Panc1 (cell line): Measurements from ENCODE around the gene PSME1. TPM values are rescaled to one million over a fixed set of nuclear protein-coding genes. Genes with fewer than 3 reads are reported as not detected.

Source experiments
- ATAC-seq: fragments of 200-7000 bp; cut with Tn5 transposase; 2 replicates; pipeline ENCODE4 v1.9.1; 2020; ENCODE audit warnings: mild to moderate bottlenecking, moderate library complexity
- BruUV-seq: library from RNA; stranded (reverse); fragments of 400-500 nt; replicated peaks from 2 replicates; lab custom pipeline; 2021; lab: Mats Ljungman, UMichigan
- CTCF ChIA-PET: fragments of 300-600 bp; sonication (Branson Sonifier 250); formaldehyde crosslinking; loops from one replicate; lab custom pipeline; 2022; ENCODE audit warnings: antibody characterized with exemption; lab: Charles Lee
- POLR2A ChIA-PET: fragments of 300-600 bp; sonication (Branson Sonifier 250); formaldehyde crosslinking; loops from one replicate; lab custom pipeline; 2022; ENCODE audit warnings: antibody characterized with exemption; lab: Charles Lee
- DNase-seq: peaks from one replicate; pipeline ENCODE4 v3.0.0-alpha.2; 2010; ENCODE audit warnings: low read depth, low spot score
- H3K27ac ChIP-seq: 2 replicates; pipeline ENCODE4 v1.5.1; 2011; ENCODE audit warnings: mild to moderate bottlenecking, low read length, inconsistent platforms
- H3K27me3 ChIP-seq: fragments of 200-500 bp; sonication (Bioruptor generic); 2 replicates; pipeline ENCODE4 v1.6.0; 2014; ENCODE audit warnings: low read length, inconsistent platforms; ENCODE audit not compliant: control insufficient read depth, insufficient read depth
- H3K36me3 ChIP-seq: fragments of 200-500 bp; sonication (Bioruptor generic); 2 replicates; pipeline ENCODE4 v1.5.1; 2014; ENCODE audit warnings: inconsistent platforms, mild to moderate bottlenecking, low read length, moderate library complexity; ENCODE audit not compliant: control insufficient read depth, insufficient read depth
- H3K4me1 ChIP-seq: 2 replicates; pipeline ENCODE4 v1.5.1; 2011; ENCODE audit warnings: inconsistent platforms, mild to moderate bottlenecking, low read length, moderate library complexity; ENCODE audit not compliant: control insufficient read depth, insufficient read depth
- H3K4me3 ChIP-seq, 2 experiments: 2 replicates each; pipeline ENCODE4 v1.5.1; 2011 to 2012; ENCODE audit warnings: low read depth in 2 of 2, low read length in 2 of 2, mild to moderate bottlenecking in 2 of 2, inconsistent platforms in 1 of 2, moderate library complexity in 1 of 2
- H3K9me3 ChIP-seq: fragments of 200-500 bp; sonication (Bioruptor generic); 2 replicates; pipeline ENCODE4 v1.5.1; 2014; ENCODE audit warnings: low read depth, mild to moderate bottlenecking, inconsistent platforms, low read length, moderate library complexity; ENCODE audit not compliant: control insufficient read depth, insufficient read depth
- POLR2AphosphoS5 ChIP-seq: IDR thresholded peaks from 2 replicates; pipeline ENCODE4 v1.6.1; 2012; ENCODE audit warnings: mild to moderate bottlenecking, low read depth, low read length, moderate library complexity
- SIN3A ChIP-seq: IDR thresholded peaks from 2 replicates; pipeline ENCODE4 v1.6.1; 2012; ENCODE audit warnings: low read depth, mild to moderate bottlenecking, low read length, moderate library complexity, borderline replicate concordance; ENCODE audit not compliant: insufficient read depth
- TCF7L2 ChIP-seq: IDR thresholded peaks from 2 replicates; pipeline ENCODE4 v1.6.1; 2011; ENCODE audit warnings: mild to moderate bottlenecking, low read depth, low read length, inconsistent platforms
- in situ Hi-C: cut with HindIII; loops from 2 replicates; pipeline ENCODE4 v1.10.0; 2016; ENCODE audit warnings: low sequenced_read_pairs, low pct_unique_long_range_greater_than_20kb
- intact Hi-C: fragments of 100-400 bp; cut with micrococcal nuclease; formaldehyde crosslinking; loops from one replicate; pipeline ENCODE4 v1.10.0; 2022; ENCODE audit not compliant: unreplicated experiment
- total RNA-seq: library from RNA; stranded (reverse); gene quantifications from one replicate; pipeline ENCODE4 v1.2.1, GENCODE V29; 2021; ENCODE audit not compliant: unreplicated experiment
- TF ChIP-seq, protein P1 (sequence below): fragments of 450-650 bp; IDR thresholded peaks from 2 replicates; pipeline ENCODE4 v1.5.1; 2017; ENCODE audit warnings: mild to moderate bottlenecking
- TF ChIP-seq, protein P2 (sequence below), 2 experiments: IDR thresholded peaks; 2 replicates each; pipeline ENCODE4 v1.6.1; 2011 to 2012; ENCODE audit warnings: low read depth in 2 of 2, control low read depth in 1 of 2, low read length in 1 of 2, mild to moderate bottlenecking in 1 of 2, moderate library complexity in 1 of 2; ENCODE audit not compliant: insufficient read depth in 1 of 2

The PSME1 gene
- total RNA-seq, 1 experiment from 2014 or later = 130 TPM

DNA sequence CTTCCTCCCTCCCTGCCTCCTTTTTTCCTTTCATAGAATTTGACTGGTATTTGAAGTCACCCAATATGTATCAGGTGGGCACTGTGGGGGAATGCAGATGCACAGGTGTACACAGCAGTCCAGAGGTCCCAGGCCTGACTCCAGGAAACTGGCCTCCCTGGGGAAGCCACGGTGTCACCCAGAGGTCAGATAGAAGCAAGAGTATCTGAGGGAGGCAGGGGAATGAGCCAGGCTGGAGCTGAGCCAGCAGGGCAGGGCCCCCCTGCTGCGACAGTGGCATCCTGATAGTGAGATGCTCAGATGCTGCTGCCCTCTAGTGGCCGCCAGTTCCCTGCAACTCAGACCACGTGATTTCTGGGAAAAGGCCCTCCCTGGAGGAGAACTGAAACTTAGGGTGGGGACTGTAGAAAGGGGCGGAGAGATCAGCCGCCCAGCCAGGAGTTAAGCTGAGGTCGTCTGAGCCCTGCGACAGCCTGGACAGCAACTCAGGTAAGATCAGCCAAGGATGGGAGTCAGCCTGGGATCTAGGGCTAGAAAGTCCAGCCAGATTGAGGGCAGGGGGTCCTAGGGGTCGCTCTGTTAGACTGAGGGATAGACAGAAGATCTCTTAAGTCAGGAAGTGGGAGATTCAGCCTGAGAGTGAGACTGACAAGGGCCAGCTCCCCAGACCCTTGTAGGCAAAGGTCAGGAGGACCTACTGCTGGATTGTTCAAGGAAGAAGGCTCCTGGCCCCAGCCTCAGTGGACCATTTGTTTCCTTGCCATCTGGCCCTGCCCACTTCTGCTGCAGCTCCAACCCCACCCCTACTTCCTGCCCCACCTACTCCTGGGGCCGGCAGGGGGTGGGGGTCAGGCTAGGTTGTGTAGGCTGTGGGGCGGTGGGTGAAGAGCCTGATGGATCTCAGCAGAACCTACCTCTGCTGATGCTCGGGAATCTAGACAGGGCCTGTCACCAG, 25.1 kb downstream of the PSME1 start, which contains the start of gene IRF9:
TSS of gene IRF9 (plus strand) at position 416 of the 955 bp plus-strand sequence. CDS start 880 bp downstream, outside the sequence.
- ATAC-seq (peak; percentile 91), DNase-seq (peak; percentile 77)
- no TSS peak for BruUV-seq
- Histone ChIP-seq H3K4me1 (peaks cover 4% of the 10 kb centered on the region), H3K36me3 (no peaks in the 10 kb centered on the region; the same call in none of the 2 replicates), H3K27me3 (no peaks in the 10 kb centered on the region), H3K9me3 (no peaks in the 10 kb centered on the region), H3K27ac (peak within 1 kb of the TSS; percentile 89), H3K4me3 (peak within 1 kb of the TSS; percentile 50 to 76)
- TF ChIP-seq POLR2AphosphoS5 = peak; percentile 61
- TF ChIP-seq, protein P1, sequence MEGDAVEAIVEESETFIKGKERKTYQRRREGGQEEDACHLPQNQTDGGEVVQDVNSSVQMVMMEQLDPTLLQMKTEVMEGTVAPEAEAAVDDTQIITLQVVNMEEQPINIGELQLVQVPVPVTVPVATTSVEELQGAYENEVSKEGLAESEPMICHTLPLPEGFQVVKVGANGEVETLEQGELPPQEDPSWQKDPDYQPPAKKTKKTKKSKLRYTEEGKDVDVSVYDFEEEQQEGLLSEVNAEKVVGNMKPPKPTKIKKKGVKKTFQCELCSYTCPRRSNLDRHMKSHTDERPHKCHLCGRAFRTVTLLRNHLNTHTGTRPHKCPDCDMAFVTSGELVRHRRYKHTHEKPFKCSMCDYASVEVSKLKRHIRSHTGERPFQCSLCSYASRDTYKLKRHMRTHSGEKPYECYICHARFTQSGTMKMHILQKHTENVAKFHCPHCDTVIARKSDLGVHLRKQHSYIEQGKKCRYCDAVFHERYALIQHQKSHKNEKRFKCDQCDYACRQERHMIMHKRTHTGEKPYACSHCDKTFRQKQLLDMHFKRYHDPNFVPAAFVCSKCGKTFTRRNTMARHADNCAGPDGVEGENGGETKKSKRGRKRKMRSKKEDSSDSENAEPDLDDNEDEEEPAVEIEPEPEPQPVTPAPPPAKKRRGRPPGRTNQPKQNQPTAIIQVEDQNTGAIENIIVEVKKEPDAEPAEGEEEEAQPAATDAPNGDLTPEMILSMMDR = peak; percentile 91
- no peak for TF ChIP-seq SIN3A
- in situ Hi-C loops = no loop called here
- intact Hi-C loops = no loop called here
- POLR2A ChIA-PET = interaction anchor here (0.7 kb wide), 1 partner anchor 27 kb away, joined by 3 read pairs; no protein-coding TSS in a partner anchor
- CTCF ChIA-PET = interaction anchor here (1.1 to 1.2 kb wide), 2 partner anchors 25 to 103 kb away, joined by 3 to 5 read pairs; partner anchors contain the start of gene PSME1

DNA sequence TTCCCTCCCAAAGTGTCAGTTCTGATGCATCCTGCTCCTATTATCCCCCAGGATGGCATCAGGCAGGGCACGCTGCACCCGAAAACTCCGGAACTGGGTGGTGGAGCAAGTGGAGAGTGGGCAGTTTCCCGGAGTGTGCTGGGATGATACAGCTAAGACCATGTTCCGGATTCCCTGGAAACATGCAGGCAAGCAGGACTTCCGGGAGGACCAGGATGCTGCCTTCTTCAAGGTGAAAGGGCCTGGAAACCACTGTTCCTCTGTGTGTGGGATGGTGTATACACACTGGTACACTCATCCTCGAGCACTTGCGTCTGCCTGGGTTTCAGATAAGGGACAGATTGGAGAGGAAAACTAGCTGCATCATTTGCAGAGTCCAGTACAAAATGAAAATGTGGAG, 26.1 kb downstream of the PSME1 start:
- ChIA-PET CTCF (interaction anchor here (1.0 kb wide), 1 partner anchor 104 kb away, joined by 4 read pairs; no protein-coding TSS in a partner anchor), POLR2A (interaction anchor here (0.7 kb wide), 1 partner anchor 26 kb away, joined by 3 read pairs; no protein-coding TSS in a partner anchor)
- intact Hi-C loops (no loop called here), in situ Hi-C loops (no loop called here)
- Histone ChIP-seq H3K4me3 (peak overlapping the region; percentile 50 to 76), H3K27me3 (no peaks in the 10 kb centered on the region), H3K36me3 (no peaks in the 10 kb centered on the region; the same call in none of the 2 replicates), H3K27ac (peak overlapping the region; percentile 89; the same call in 1 of the 2 replicates), H3K9me3 (no peaks in the 10 kb centered on the region), H3K4me1 (peaks cover 4% of the 10 kb centered on the region)
- no peak for DNase-seq
- BruUV-seq = no TSS peak
- TF ChIP-seq, protein P2, sequence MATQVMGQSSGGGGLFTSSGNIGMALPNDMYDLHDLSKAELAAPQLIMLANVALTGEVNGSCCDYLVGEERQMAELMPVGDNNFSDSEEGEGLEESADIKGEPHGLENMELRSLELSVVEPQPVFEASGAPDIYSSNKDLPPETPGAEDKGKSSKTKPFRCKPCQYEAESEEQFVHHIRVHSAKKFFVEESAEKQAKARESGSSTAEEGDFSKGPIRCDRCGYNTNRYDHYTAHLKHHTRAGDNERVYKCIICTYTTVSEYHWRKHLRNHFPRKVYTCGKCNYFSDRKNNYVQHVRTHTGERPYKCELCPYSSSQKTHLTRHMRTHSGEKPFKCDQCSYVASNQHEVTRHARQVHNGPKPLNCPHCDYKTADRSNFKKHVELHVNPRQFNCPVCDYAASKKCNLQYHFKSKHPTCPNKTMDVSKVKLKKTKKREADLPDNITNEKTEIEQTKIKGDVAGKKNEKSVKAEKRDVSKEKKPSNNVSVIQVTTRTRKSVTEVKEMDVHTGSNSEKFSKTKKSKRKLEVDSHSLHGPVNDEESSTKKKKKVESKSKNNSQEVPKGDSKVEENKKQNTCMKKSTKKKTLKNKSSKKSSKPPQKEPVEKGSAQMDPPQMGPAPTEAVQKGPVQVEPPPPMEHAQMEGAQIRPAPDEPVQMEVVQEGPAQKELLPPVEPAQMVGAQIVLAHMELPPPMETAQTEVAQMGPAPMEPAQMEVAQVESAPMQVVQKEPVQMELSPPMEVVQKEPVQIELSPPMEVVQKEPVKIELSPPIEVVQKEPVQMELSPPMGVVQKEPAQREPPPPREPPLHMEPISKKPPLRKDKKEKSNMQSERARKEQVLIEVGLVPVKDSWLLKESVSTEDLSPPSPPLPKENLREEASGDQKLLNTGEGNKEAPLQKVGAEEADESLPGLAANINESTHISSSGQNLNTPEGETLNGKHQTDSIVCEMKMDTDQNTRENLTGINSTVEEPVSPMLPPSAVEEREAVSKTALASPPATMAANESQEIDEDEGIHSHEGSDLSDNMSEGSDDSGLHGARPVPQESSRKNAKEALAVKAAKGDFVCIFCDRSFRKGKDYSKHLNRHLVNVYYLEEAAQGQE (IDR thresholded peaks at IDR 0.05; ENCODE audit: insufficient read depth in 1 of 2, low read depth in 2 of 2, low read length in 1 of 2) = no peak
- TF ChIP-seq SIN3A = no peak
- TF ChIP-seq TCF7L2 = no peak
- no peak for TF ChIP-seq POLR2AphosphoS5
- TF ChIP-seq, protein P1 = no peak
- no peak for ATAC-seq
